Measurements from ENCODE around the gene NRCAM.

Gene NRCAM

GRCh38 chr7:108326938-108327337, 129.3 kb downstream of the NRCAM start:
- TF ChIP-seq CTCF (IDR thresholded peaks at IDR 0.05; ENCODE audit: low read depth, low read length) = no peak

GRCh38 chr7:108324053-108325038, 131.9 kb downstream of the NRCAM start:
- no peak for DNase-seq (ENCODE audit: extremely low read depth, low read depth)
- TF ChIP-seq CTCF (IDR thresholded peaks at IDR 0.05; ENCODE audit: low read depth, low read length) = no peak

More at GRCh38 chr7:108326938-108327337, 129.3 kb downstream of the NRCAM start:
- DNase-seq (ENCODE audit: extremely low read depth, low read depth) = no peak

- no peak for DNase-seq (ENCODE audit: extremely low read depth, low read depth)
- TF ChIP-seq CTCF (IDR thresholded peaks at IDR 0.05; ENCODE audit: low read depth, low read length) = no peak
Observed at GRCh38 chr7:108322925-108323832, 133.1 kb downstream of the NRCAM start.

- TF ChIP-seq CTCF (IDR thresholded peaks at IDR 0.05; ENCODE audit: low read depth, low read length) = no peak
Observed at GRCh38 chr7:108322046-108322445, 134.2 kb downstream of the NRCAM start.

GRCh38 chr7:108321359-108321758, 134.9 kb downstream of the NRCAM start:
- no peak for TF ChIP-seq CTCF (IDR thresholded peaks at IDR 0.05; ENCODE audit: low read depth, low read length)
- no peak for DNase-seq (ENCODE audit: extremely low read depth, low read depth)

More at GRCh38 chr7:108322046-108322445, 134.2 kb downstream of the NRCAM start:
- DNase-seq (ENCODE audit: extremely low read depth, low read depth) = no peak

GRCh38 chr7:108316708-108317107, 139.5 kb downstream of the NRCAM start:
- DNase-seq (ENCODE audit: extremely low read depth, low read depth) = no peak
- no peak for TF ChIP-seq CTCF (IDR thresholded peaks at IDR 0.05; ENCODE audit: low read depth, low read length)

Data from AG09319 (cell line).